Central memory CD8-positive, alpha-beta T cell (primary cell): ENCODE measurements around the gene SMIM11.
"Not testable (repeated sequence)": the region's sequence is repeated elsewhere in the genome, so short reads cannot be mapped to it uniquely, and the experiment has no call there.

Experiments
- ATAC-seq: fragments of 150-1000 bp; cut with Tn5 transposase; replicated peaks from 2 replicates; pipeline ENCODE4 v1.10.0; 2022; ENCODE audit warnings: mild to moderate bottlenecking, moderate FRiP score, moderate number of reproducible peaks; ENCODE audit not compliant: poor library complexity, severe bottlenecking; ENCODE audit errors: extremely low read depth
- DNase-seq, 2 donors: peaks; one replicate each; pipeline ENCODE4 v3.0.0; 2021; ENCODE audit warnings: low spot score in 2 of 2
- H3K27ac Mint-ChIP-seq: one replicate; pipeline ENCODE4 v1.8.0; 2022; ENCODE audit warnings: low read depth, mild to moderate bottlenecking, moderate library complexity, mixed read lengths
- H3K27me3 Mint-ChIP-seq: one replicate; pipeline ENCODE4 v1.8.0; 2022; ENCODE audit warnings: mixed read lengths
- H3K36me3 Mint-ChIP-seq: one replicate; pipeline ENCODE4 v1.8.0; 2022; ENCODE audit warnings: mild to moderate bottlenecking, moderate library complexity, mixed read lengths; ENCODE audit not compliant: insufficient read depth
- H3K4me1 Mint-ChIP-seq: one replicate; pipeline ENCODE4 v1.8.0; 2022; ENCODE audit warnings: mixed read lengths
- H3K4me3 Mint-ChIP-seq: one replicate; pipeline ENCODE4 v1.8.0; 2022; ENCODE audit warnings: mild to moderate bottlenecking, moderate library complexity, mixed read lengths
- H3K9me3 Mint-ChIP-seq: one replicate; pipeline ENCODE4 v1.8.0; 2022; ENCODE audit warnings: mixed read lengths

The SMIM11 gene

GRCh38 chr21:34360488-34361241 lies 14.6 kb upstream of the SMIM11 start:
- no peak for ATAC-seq
- peaks cover 11% of the 10 kb centered on the region for H3K4me1 Mint-ChIP-seq
- H3K36me3 Mint-ChIP-seq: no peaks in the 10 kb centered on the region
- peaks cover 37% of the 10 kb centered on the region for H3K27me3 Mint-ChIP-seq
- no peak overlapping the region for H3K4me3 Mint-ChIP-seq
- DNase-seq: no peak
- no peaks in the 10 kb centered on the region for H3K9me3 Mint-ChIP-seq
- H3K27ac Mint-ChIP-seq: no peak overlapping the region

DNA sequence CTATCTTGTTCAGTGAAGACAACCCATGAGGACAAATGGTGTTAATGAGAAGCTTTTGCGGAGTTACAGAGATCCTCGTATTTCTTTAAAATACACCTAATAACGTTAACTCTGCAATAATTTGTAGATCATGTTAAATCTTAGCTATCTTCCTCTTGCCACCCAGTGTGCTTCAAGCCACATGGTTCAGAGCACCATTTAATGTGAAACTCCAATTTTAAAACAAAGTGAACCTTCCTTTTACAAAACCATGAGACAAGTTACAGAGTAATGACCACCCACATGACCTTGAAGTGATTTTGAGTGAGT lies 13.2 kb upstream of the SMIM11 start:
- H3K4me3 Mint-ChIP-seq: no peak overlapping the region
- H3K27me3 Mint-ChIP-seq: peaks cover 23% of the 10 kb centered on the region
- peaks cover 11% of the 10 kb centered on the region for H3K4me1 Mint-ChIP-seq
- ATAC-seq (no peak), DNase-seq (no peak)
- H3K36me3 Mint-ChIP-seq: no peaks in the 10 kb centered on the region
- no peaks in the 10 kb centered on the region for H3K9me3 Mint-ChIP-seq
- no peak overlapping the region for H3K27ac Mint-ChIP-seq

DNA sequence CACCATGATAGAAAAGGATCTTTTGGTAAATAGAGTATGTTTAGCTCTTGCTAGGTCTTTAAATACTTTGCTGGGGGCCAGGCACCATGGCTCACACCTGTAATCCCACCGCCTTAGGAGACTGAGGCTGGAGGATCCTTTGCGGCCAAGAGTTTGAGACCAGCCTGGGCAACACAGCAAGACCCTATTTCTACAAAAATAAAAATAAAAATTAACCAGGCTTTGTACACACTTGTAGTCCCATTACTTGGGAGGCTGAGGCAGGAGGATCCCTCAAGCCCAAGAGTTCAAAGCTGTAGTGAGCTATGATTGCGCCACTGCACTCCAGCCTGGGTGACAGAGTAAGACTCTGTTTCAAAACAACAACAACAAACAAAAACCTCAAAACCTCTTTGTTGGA lies 12.6 kb upstream of the SMIM11 start:
- peaks cover 21% of the 10 kb centered on the region for H3K27me3 Mint-ChIP-seq
- no peaks in the 10 kb centered on the region for H3K36me3 Mint-ChIP-seq
- H3K4me3 Mint-ChIP-seq: no peak overlapping the region
- no peak overlapping the region for H3K27ac Mint-ChIP-seq
- DNase-seq (no peak), ATAC-seq (no peak)
- H3K4me1 Mint-ChIP-seq: peaks cover 11% of the 10 kb centered on the region
- H3K9me3 Mint-ChIP-seq: no peaks in the 10 kb centered on the region

GRCh38 chr21:34363733-34364132 lies 11.6 kb upstream of the SMIM11 start, which contains the start of gene KCNE2:
KCNE2 (plus strand) TSS chr21:34364006; CDS start chr21:34370479, 6,473 bp downstream.
- Mint-ChIP-seq H3K36me3 (no peaks in the 10 kb centered on the region), H3K27ac (no peak within 1 kb of the TSS), H3K4me3 (no peak within 1 kb of the TSS), H3K27me3 (peaks cover 26% of the 10 kb centered on the region), H3K9me3 (no peaks in the 10 kb centered on the region), H3K4me1 (peaks cover 11% of the 10 kb centered on the region)
- ATAC-seq (no peak), DNase-seq (no peak)

DNA sequence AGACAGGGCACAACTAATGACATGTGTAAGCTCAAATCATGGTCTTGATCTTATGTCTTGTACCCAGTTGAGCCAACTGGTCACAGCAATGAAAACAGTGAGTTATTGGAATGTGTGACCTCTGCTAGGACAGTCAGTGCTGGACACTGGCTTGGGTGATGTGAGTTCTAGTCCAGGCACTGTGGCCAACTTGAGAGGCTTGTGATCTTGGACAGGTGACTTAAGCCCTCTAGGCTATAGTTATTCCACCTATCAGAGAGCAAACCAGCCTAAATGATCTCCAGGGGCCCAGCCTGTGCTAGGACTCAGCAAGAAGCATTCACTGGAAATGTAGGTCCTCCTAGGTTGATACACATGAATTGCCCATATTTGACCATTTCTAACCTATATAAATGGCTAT lies 10.4 kb upstream of the SMIM11 start:
- Mint-ChIP-seq H3K36me3 (no peaks in the 10 kb centered on the region), H3K27me3 (peaks cover 29% of the 10 kb centered on the region), H3K4me1 (peaks cover 11% of the 10 kb centered on the region), H3K9me3 (no peaks in the 10 kb centered on the region), H3K4me3 (no peak overlapping the region), H3K27ac (no peak overlapping the region)
- DNase-seq: no peak
- no peak for ATAC-seq

DNA sequence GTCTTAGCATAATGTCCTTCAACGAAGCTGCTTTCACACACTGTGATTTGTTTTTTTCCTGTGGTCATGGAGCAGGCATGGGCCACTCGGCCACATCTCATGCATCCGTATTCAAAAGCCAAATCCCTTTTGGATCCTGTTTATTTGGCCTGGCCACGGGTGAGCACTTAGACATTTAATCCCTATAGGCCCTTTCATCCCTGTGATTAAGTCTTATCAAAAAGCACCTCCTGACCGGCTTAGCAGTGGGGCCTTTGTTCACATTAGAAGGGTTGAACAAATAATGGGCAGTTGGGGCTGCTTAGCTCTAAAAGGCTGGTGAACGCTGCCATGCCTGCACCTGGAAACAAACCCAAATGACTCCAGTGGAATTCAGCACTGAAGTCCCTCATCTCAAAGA lies 9.5 kb upstream of the SMIM11 start:
- ATAC-seq: no peak
- Mint-ChIP-seq H3K27me3 (peaks cover 35% of the 10 kb centered on the region), H3K4me3 (no peak overlapping the region), H3K4me1 (peaks cover 11% of the 10 kb centered on the region), H3K9me3 (no peaks in the 10 kb centered on the region), H3K27ac (no peak overlapping the region), H3K36me3 (no peaks in the 10 kb centered on the region)
- no peak for DNase-seq

DNA sequence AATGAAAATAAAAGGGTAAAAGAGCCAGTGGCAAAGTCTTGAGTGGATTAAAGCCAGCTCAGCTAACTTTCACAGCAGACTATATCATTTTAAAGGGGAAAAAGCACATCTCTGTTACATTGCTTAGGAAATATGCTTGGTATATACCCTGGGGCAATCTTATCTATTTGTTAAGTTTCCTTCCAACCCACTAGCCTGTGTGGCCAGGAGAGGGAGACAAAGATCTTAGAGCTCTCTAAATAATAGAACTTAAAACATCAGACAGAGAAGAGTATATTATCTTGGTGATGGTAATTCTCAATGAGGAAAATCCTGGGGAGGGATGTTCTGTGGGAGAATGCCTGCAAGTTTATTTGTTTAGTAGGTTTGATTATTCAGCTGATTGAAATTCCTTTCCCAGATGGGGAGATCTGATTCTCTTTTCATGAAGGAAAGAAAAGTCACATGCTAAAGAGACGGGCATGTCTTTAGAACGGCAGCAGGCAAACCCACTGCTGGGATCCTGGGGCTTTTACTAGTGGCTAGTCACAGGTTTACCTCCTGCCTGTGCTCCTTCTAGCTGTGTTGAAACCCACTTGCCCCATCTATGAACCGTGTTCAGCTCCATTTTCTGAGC lies 7.9 kb upstream of the SMIM11 start:
- Mint-ChIP-seq H3K27me3 (peaks cover 31% of the 10 kb centered on the region), H3K27ac (no peak overlapping the region), H3K36me3 (no peaks in the 10 kb centered on the region), H3K4me1 (peaks cover under 1% of the 10 kb centered on the region), H3K9me3 (no peaks in the 10 kb centered on the region), H3K4me3 (no peak overlapping the region)
- peak; percentile 56 for ATAC-seq
- DNase-seq: peak in 1 of 2 donors; percentile 11

- DNase-seq: no peak
- H3K27ac Mint-ChIP-seq: no peak overlapping the region
- no peaks in the 10 kb centered on the region for H3K4me1 Mint-ChIP-seq
- H3K27me3 Mint-ChIP-seq: peaks cover 31% of the 10 kb centered on the region
- H3K9me3 Mint-ChIP-seq: no peaks in the 10 kb centered on the region
- H3K36me3 Mint-ChIP-seq: no peaks in the 10 kb centered on the region
- no peak for ATAC-seq
- H3K4me3 Mint-ChIP-seq: no peak overlapping the region
Measured at GRCh38 chr21:34369741-34370140, 5.6 kb upstream of the SMIM11 start.

GRCh38 chr21:34372321-34372720 lies 3.0 kb upstream of the SMIM11 start:
- H3K9me3 Mint-ChIP-seq: no peaks in the 10 kb centered on the region
- no peak for DNase-seq
- no peak for ATAC-seq

GRCh38 chr21:34374462-34374861 lies 845 bp upstream of the SMIM11 start:
- peaks cover 19% of the 10 kb centered on the region for H3K27me3 Mint-ChIP-seq
- ATAC-seq, H3K36me3 Mint-ChIP-seq, DNase-seq, H3K4me3 Mint-ChIP-seq, H3K9me3 Mint-ChIP-seq, H3K27ac Mint-ChIP-seq, H3K4me1 Mint-ChIP-seq: not testable (repeated sequence)

More at GRCh38 chr21:34372321-34372720, 3.0 kb upstream of the SMIM11 start:
- H3K27ac Mint-ChIP-seq: no peak overlapping the region
- H3K4me3 Mint-ChIP-seq: no peak overlapping the region
- no peaks in the 10 kb centered on the region for H3K36me3 Mint-ChIP-seq
- peaks cover 31% of the 10 kb centered on the region for H3K27me3 Mint-ChIP-seq
- H3K4me1 Mint-ChIP-seq: no peaks in the 10 kb centered on the region

GRCh38 chr21:34375619-34375972 lies 289 bp downstream of the SMIM11 start:
- H3K4me1 Mint-ChIP-seq: not testable (repeated sequence)

DNA sequence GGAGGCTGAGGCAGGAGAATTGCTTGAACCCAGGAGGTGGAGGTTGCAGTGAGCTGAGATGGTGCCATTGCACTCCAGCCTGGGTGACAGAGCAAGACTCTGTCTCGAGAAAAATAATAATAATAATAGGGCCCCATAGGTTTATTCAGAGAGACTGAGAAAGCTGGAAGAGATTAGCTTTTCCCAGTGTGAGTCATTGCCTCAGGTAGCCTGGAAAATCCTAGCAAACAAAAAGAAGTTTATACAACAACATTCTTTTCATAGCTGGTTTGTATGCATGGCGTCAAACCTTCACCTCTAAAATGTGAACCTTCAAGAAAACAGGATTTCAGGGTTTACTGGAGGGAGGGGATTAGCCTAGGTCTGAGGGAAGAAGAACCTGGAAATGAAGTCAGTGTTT lies 7.8 kb downstream of the SMIM11 start:
- not testable (repeated sequence) for H3K9me3 Mint-ChIP-seq, ATAC-seq, H3K4me1 Mint-ChIP-seq, H3K27me3 Mint-ChIP-seq, H3K27ac Mint-ChIP-seq, H3K36me3 Mint-ChIP-seq, H3K4me3 Mint-ChIP-seq, DNase-seq

More at GRCh38 chr21:34375619-34375972, 289 bp downstream of the SMIM11 start:
- not testable (repeated sequence) for H3K36me3 Mint-ChIP-seq, H3K27ac Mint-ChIP-seq, H3K4me3 Mint-ChIP-seq, DNase-seq, H3K9me3 Mint-ChIP-seq, H3K27me3 Mint-ChIP-seq
- ATAC-seq: peak; percentile 74

- not testable (repeated sequence) for H3K27ac Mint-ChIP-seq, H3K27me3 Mint-ChIP-seq, H3K9me3 Mint-ChIP-seq, H3K4me3 Mint-ChIP-seq, H3K4me1 Mint-ChIP-seq, DNase-seq, H3K36me3 Mint-ChIP-seq
- ATAC-seq: peak; percentile 58
Measured at GRCh38 chr21:34383724-34384415, 8.6 kb downstream of the SMIM11 start.
